Stimulated activated naive CD8-positive, alpha-beta T cell treated with anti-CD3 and anti-CD28 coated beads, Interleukin-15, Interleukin-2, amounts not matched to agents 100 ng/mL and 50 ng/mL, for 24 hours (primary cell): ENCODE measurements around the gene ASH1L.
A peak's percentile ranks its signal among the peaks of the same experiment; 100 is the strongest.
"Not testable (repeated sequence)": the region's sequence is repeated elsewhere in the genome, so short reads cannot be mapped to it uniquely, and the experiment has no call there.

ENCODE experiments used
- H3K27ac Mint-ChIP-seq: one replicate; pipeline ENCODE4 v1.8.0; 2021; ENCODE audit warnings: mild to moderate bottlenecking, mixed read lengths
- H3K27me3 Mint-ChIP-seq: one replicate; pipeline ENCODE4 v1.8.0; 2021; ENCODE audit warnings: mixed read lengths
- H3K36me3 Mint-ChIP-seq: one replicate; pipeline ENCODE4 v1.8.0; 2021; ENCODE audit warnings: low read depth, mixed read lengths
- H3K4me1 Mint-ChIP-seq: one replicate; pipeline ENCODE4 v1.8.0; 2021; ENCODE audit warnings: low read depth, mixed read lengths
- H3K4me3 Mint-ChIP-seq: one replicate; pipeline ENCODE4 v1.8.0; 2021; ENCODE audit warnings: mild to moderate bottlenecking, mixed read lengths
- H3K9me3 Mint-ChIP-seq: one replicate; pipeline ENCODE4 v1.8.0; 2021; ENCODE audit warnings: mixed read lengths

Gene ASH1L

DNA sequence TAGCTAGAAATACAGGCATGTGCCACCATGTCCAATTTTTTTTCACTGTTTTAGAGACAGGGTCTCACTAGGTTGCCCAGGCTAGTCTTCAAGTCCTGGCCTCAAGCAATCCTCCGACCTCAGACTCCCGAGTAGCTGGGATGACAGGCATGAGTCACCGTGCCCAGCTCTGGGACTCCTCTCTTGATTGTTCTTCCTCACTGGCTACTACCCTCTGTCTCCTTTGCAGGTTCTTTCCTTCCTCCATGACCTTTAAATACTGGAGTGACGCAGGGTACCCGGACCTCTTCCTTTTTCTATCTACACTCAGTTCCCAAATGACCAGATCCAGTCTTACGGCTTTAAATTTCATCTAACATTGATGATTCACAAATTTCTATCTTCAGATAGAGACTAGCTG is 34.9 kb downstream of the ASH1L start:
- Mint-ChIP-seq H3K36me3 (peaks cover 10% of the 10 kb centered on the region), H3K4me1 (peaks cover 43% of the 10 kb centered on the region), H3K9me3 (no peaks in the 10 kb centered on the region)

DNA sequence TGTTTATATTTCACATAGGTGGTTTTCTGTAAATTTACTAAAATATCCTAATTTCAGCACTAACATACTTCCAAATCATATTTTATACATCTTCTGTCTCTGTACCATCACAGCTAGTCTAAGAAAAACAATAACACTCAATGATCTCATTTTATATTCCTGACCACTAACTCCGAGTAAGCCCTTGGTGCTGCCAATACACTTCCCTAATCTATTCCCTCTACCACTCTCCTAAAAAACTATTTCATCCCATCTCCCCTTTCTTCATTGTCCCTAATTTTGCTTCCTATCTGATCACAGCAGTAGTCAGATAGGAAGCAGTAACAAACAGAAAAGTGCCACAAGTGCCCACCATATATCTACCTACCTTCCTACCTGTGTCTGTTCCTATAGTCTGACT is 36.2 kb downstream of the ASH1L start:
- Mint-ChIP-seq H3K4me3 (no peak overlapping the region), H3K36me3 (peaks cover 12% of the 10 kb centered on the region), H3K9me3 (no peaks in the 10 kb centered on the region), H3K27me3 (no peaks in the 10 kb centered on the region), H3K4me1 (peaks cover 36% of the 10 kb centered on the region), H3K27ac (no peak overlapping the region)

More for the DNA sequence above, 34.9 kb downstream of the ASH1L start:
- no peaks in the 10 kb centered on the region for H3K27me3 Mint-ChIP-seq
- H3K4me3 Mint-ChIP-seq, result no peak overlapping the region
- H3K27ac Mint-ChIP-seq, result no peak overlapping the region

- H3K9me3 Mint-ChIP-seq, result no peaks in the 10 kb centered on the region
- H3K27me3 Mint-ChIP-seq, result no peaks in the 10 kb centered on the region
- H3K4me1 Mint-ChIP-seq, result peaks cover 39% of the 10 kb centered on the region
- H3K36me3 Mint-ChIP-seq, result peaks cover 29% of the 10 kb centered on the region
- H3K4me3 Mint-ChIP-seq, result no peak overlapping the region
- H3K27ac Mint-ChIP-seq, result no peak overlapping the region
These were observed 40.5 kb downstream of the ASH1L start for GRCh38 chr1:155522069-155522468.

- no peak overlapping the region for H3K4me3 Mint-ChIP-seq
- peaks cover 49% of the 10 kb centered on the region for H3K4me1 Mint-ChIP-seq
- peaks cover 44% of the 10 kb centered on the region for H3K36me3 Mint-ChIP-seq
- H3K9me3 Mint-ChIP-seq, result no peaks in the 10 kb centered on the region
- no peaks in the 10 kb centered on the region for H3K27me3 Mint-ChIP-seq
- no peak overlapping the region for H3K27ac Mint-ChIP-seq
These were observed 44.1 kb downstream of the ASH1L start for GRCh38 chr1:155518484-155518883.

DNA sequence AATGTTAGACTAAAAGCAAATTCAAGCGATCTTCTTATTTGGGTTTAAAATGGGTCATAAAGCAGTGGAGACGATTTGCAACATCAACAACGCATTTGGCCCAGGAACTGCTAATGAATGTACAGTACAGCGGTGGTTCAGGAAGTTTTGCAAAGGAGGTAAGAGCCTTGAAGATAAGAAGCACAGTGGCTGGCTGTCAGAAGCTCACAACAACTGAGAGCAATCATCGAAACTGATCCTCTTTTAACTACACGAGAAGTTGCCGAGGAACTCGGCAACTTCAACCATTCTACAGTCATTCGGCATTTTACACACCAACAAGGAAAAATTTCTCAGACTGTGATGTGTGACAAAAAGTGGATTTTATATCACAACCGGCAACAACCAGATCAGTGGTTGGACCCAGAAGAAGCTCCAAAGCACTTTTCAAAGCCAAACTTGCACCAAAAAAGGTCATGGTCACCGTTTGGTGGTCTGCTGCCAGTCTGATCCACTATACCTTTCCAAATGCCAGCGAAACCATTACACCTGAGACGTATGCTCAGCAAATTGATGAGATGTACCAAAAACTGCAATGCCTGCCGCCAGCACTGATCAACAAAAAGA is 47.9 kb downstream of the ASH1L start:
- Mint-ChIP-seq H3K9me3 (no peaks in the 10 kb centered on the region), H3K36me3 (peaks cover 41% of the 10 kb centered on the region), H3K4me1 (peaks cover 49% of the 10 kb centered on the region), H3K27me3 (no peaks in the 10 kb centered on the region), H3K27ac (no peak overlapping the region), H3K4me3 (peak overlapping the region; percentile 24)

- H3K27ac Mint-ChIP-seq, result no peak overlapping the region
- peaks cover 53% of the 10 kb centered on the region for H3K4me1 Mint-ChIP-seq
- H3K4me3 Mint-ChIP-seq, result no peak overlapping the region
- H3K9me3 Mint-ChIP-seq, result no peaks in the 10 kb centered on the region
- peaks cover 35% of the 10 kb centered on the region for H3K36me3 Mint-ChIP-seq
- H3K27me3 Mint-ChIP-seq, result no peaks in the 10 kb centered on the region
These were observed 49.2 kb downstream of the ASH1L start for GRCh38 chr1:155513300-155513916.

DNA sequence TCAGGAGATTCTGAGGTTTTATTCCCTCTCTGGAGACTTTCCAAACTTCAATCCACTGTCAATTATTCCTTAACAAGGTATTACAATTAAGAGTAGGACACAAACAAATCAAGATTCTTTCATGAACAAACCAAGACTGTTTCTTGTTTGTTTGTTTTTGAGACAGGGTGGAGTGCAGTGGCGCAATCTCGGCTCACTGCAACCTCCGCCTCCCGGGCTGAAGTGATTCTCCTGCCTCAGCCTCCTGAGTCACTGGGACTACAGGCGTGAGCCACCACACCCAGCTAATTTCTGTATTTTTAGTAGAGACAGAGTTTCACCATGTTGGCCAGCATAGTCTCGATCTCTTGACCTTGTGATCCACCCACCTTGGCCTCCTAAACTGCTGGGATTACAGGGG is 51.2 kb downstream of the ASH1L start:
- peaks cover 45% of the 10 kb centered on the region for H3K4me1 Mint-ChIP-seq
- not testable (repeated sequence) for H3K27ac Mint-ChIP-seq, H3K27me3 Mint-ChIP-seq, H3K4me3 Mint-ChIP-seq, H3K9me3 Mint-ChIP-seq
- peaks cover 28% of the 10 kb centered on the region for H3K36me3 Mint-ChIP-seq

DNA sequence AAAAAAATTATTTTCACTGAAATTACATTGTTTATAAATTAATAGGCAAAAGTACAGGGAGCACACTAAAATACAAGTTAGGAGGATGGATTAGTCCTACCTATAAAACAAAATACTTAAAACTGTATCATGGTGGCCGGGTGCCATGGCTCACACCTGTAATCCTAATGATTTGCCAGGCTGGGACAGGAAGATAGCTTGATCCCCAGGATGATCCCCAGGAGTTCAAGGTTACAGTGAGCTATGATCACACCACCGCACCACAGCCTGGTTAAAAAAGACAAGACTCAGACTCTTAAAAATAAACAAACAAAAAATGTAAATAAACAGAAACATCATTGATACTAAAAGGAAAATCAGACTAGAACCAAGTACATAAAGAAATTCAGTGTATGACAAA is 53.5 kb downstream of the ASH1L start:
- no peak overlapping the region for H3K4me3 Mint-ChIP-seq

DNA sequence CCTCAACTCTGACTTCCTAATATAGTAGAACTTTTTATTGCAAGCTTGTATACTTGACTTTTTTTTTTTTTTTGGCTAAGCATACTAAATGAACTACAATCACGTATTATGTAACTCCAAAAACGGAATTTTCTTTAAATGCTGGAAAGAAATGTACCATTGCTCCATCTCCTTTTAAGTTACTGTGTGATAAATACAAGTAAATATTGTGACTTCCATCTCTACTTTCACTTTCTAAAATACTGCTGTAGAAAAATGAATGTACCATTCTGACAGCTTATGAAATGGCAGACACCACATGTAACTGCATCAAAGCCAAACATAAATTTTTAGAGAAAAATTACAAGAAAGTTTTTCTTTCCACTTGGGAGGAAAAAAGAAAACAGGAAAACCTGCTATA is 54.7 kb downstream of the ASH1L start:
- peaks cover 17% of the 10 kb centered on the region for H3K36me3 Mint-ChIP-seq
- H3K27ac Mint-ChIP-seq, result no peak overlapping the region

More for the DNA sequence above, 53.5 kb downstream of the ASH1L start:
- peaks cover 39% of the 10 kb centered on the region for H3K4me1 Mint-ChIP-seq
- no peaks in the 10 kb centered on the region for H3K9me3 Mint-ChIP-seq
- H3K36me3 Mint-ChIP-seq, result peaks cover 25% of the 10 kb centered on the region
- no peaks in the 10 kb centered on the region for H3K27me3 Mint-ChIP-seq
- no peak overlapping the region for H3K27ac Mint-ChIP-seq

GRCh38 chr1:155505963-155506362 is 56.6 kb downstream of the ASH1L start:
- H3K4me1 Mint-ChIP-seq, result peaks cover 28% of the 10 kb centered on the region
- H3K9me3 Mint-ChIP-seq, result not testable (repeated sequence)

More for the DNA sequence above, 54.7 kb downstream of the ASH1L start:
- Mint-ChIP-seq H3K27me3 (no peaks in the 10 kb centered on the region), H3K4me3 (no peak overlapping the region), H3K9me3 (no peaks in the 10 kb centered on the region), H3K4me1 (peaks cover 31% of the 10 kb centered on the region)

GRCh38 chr1:155504207-155504606 is 58.4 kb downstream of the ASH1L start:
- H3K9me3 Mint-ChIP-seq, result no peaks in the 10 kb centered on the region
- peaks cover 41% of the 10 kb centered on the region for H3K4me1 Mint-ChIP-seq
- no peaks in the 10 kb centered on the region for H3K27me3 Mint-ChIP-seq
- H3K27ac Mint-ChIP-seq, result no peak overlapping the region
- peaks cover 12% of the 10 kb centered on the region for H3K36me3 Mint-ChIP-seq
- no peak overlapping the region for H3K4me3 Mint-ChIP-seq

More at GRCh38 chr1:155505963-155506362, 56.6 kb downstream of the ASH1L start:
- H3K27ac Mint-ChIP-seq, H3K4me3 Mint-ChIP-seq, H3K27me3 Mint-ChIP-seq: not testable (repeated sequence)
- peaks cover 12% of the 10 kb centered on the region for H3K36me3 Mint-ChIP-seq

- Mint-ChIP-seq H3K4me1 (peaks cover 36% of the 10 kb centered on the region), H3K27ac (peak overlapping the region; percentile 47), H3K27me3 (no peaks in the 10 kb centered on the region), H3K4me3 (no peak overlapping the region), H3K36me3 (peaks cover 6% of the 10 kb centered on the region), H3K9me3 (no peaks in the 10 kb centered on the region)
These were observed 62.5 kb downstream of the ASH1L start for GRCh38 chr1:155499953-155500639.

GRCh38 chr1:155499263-155499662 is 63.3 kb downstream of the ASH1L start:
- Mint-ChIP-seq H3K9me3 (no peaks in the 10 kb centered on the region), H3K27ac (peak overlapping the region; percentile 47), H3K4me3 (no peak overlapping the region), H3K36me3 (peaks cover 5% of the 10 kb centered on the region), H3K27me3 (no peaks in the 10 kb centered on the region), H3K4me1 (peaks cover 32% of the 10 kb centered on the region)

DNA sequence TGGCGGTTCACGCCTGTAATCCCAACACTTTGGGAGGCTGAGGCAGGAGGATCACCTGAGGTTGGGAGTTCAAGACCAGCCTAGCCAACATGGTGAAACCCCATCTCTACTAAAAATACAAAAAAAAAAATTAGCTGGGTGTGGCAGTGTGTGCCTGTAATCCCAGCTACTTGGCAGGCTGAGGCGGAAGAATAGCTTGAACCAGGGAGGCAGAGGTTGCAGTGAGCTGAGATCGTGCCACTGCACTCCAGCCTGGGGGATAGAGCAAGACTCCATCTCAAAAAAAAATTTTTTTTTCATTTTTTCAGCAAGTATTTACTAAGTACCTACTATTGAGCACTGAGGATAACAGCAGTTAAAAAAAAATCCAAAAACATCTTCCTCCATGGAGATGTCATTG is 69.0 kb downstream of the ASH1L start:
- H3K27me3 Mint-ChIP-seq, H3K4me3 Mint-ChIP-seq, H3K9me3 Mint-ChIP-seq, H3K36me3 Mint-ChIP-seq, H3K27ac Mint-ChIP-seq: not testable (repeated sequence)
- H3K4me1 Mint-ChIP-seq, result peaks cover 13% of the 10 kb centered on the region

- not testable (repeated sequence) for H3K4me3 Mint-ChIP-seq
These were observed 74.2 kb downstream of the ASH1L start for GRCh38 chr1:155488419-155488818.

More at GRCh38 chr1:155488419-155488818, 74.2 kb downstream of the ASH1L start:
- not testable (repeated sequence) for H3K9me3 Mint-ChIP-seq, H3K27ac Mint-ChIP-seq, H3K4me1 Mint-ChIP-seq, H3K27me3 Mint-ChIP-seq
- peaks cover 11% of the 10 kb centered on the region for H3K36me3 Mint-ChIP-seq
